Left cardiac atrium (tissue), 4 donors: Measurements from ENCODE around the gene GABRG3. TPM values are rescaled to one million over a fixed set of nuclear protein-coding genes. Genes with fewer than 3 reads are reported as not detected.

ENCODE experiments used
- ATAC-seq, 2 donors: fragments of 200-7000 bp; cut with Tn5 transposase; one replicate each; pipeline ENCODE4 v1.9.1; 2020; ENCODE audit warnings: mild to moderate bottlenecking in 2 of 2, moderate library complexity in 2 of 2
- DNase-seq: peaks from one replicate; pipeline ENCODE4 v3.0.0-alpha.2; 2020
- intact Hi-C, 2 donors: fragments of 100-400 bp; cut with DNase I; formaldehyde crosslinking; loops; one replicate each; pipeline versions ENCODE4 v1.14.1 to v1.15.1; 2022 to 2023
- total RNA-seq, 2 donors: library from RNA; stranded (reverse); fragmentation: NEBNext Ultra II Directional; extraction: Animal tissue kit (Norgen Biotek cat#: 25700); gene quantifications; one replicate each; pipeline ENCODE4 v1.2.1, GENCODE V29; 2021
- donor health status: DM: no; HTN: yes; CAD: no.
- donor health status: DM: no; HTN: yes; CAD: no; lungs with severe emphysema.
- donor health status: DM: yes; HTN: yes; CAD: no.
- donor health status: Dilated cardiomyopathy.

The GABRG3 gene
- total RNA-seq, 2 donors from 2014 or later: not detected

DNA sequence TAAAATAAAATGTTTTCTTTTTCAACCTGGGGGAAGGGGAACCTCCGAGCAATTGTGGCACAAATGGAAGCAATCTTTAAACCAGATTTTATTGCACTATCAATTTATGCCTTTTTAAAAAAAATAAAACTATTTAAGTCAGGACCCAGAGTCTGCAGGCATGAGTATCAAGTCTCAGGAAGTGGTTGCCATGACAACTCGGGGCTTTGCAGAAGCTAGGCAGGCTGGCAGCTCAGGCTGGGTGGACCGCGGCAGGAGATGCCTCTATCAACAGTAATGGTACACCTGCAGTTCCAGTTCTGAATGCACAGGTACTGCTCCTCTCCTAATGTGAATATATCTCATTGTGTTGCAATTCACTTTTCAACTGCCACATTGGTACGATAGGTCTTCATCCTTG is 447.7 kb downstream of the GABRG3 start:
- no peak for DNase-seq
- no peak for ATAC-seq
- intact Hi-C loops: no loop called here

DNA sequence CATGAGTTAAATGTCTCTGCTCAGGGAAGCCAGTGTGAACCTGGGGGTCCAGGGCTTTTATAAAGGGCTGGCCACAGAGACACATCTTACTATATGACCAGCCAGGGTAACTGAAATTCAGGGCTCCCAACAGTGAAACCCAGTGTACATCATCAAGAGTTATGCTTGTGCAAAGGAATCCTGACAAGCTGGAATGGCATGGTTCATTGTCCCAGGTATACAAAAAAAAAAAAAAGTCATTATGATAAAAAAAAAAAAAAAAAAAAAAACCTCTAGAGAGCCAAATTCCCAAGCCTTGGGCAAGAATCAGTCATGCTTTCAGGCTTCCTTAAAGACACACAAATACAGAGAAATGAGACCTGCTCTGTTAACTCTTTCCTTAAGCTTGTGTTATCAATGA is 452.0 kb downstream of the GABRG3 start:
- DNase-seq: no peak
- intact Hi-C loops: no loop called here
- no peak for ATAC-seq

DNA sequence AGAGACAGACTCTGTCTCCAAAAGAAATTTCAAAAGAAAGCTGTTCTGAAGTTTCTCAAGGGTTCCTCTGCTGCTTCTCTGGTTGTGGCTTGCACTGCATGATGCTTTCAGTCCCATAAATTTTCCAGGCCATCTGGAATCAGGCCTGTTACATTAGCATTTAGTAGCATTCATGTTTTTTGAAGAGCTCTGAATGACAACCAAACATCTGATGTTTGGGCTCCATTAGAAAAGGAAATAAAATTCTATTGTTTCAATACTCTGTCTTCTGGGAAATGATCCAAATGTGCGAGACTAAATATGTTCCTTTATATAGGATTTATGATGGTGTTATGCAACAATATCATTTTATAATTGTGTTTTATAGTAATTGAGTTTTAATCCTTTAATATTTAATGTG is 455.8 kb downstream of the GABRG3 start:
- DNase-seq: no peak
- no peak for ATAC-seq
- intact Hi-C loops: no loop called here

DNA sequence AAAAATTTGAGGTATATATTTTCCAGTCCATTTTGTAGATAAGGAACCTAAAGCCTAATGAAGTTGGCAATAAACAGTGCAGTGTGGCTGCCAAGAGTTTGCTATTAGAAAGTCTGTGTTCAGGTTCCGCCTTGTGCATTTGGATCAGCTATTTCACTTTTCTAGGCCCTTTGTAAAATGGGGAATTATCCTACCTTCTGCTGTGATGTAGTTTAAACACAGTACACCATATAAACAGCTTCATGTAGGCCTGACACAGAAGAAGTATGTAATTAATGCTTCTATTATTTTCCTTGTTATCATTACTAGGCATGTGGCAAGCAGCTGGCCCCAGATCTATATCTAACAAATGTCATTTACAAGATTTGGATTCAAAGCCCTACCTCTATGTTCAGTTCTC is 456.3 kb downstream of the GABRG3 start:
- intact Hi-C loops: no loop called here
- ATAC-seq (no peak), DNase-seq (no peak)

DNA sequence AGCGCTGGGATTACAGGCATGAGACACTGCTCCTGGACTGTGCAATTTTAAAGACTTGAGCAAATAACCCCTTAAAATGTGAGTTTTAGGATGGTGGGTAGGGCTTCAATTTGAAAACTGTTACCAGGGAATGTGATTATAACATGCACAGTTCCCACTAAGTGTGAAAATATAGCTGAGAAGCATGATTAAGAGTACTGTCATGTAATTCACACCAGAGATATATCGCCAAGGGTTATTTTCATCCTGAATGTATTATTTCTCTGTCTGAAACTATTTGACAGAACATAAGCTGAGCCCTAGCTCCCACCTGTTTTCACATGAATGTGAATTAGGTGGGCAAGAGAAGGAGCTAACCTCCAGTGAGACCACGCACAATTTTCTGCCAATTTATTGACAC is 457.2 kb downstream of the GABRG3 start:
- DNase-seq: no peak
- no peak for ATAC-seq
- intact Hi-C loops: no loop called here

DNA sequence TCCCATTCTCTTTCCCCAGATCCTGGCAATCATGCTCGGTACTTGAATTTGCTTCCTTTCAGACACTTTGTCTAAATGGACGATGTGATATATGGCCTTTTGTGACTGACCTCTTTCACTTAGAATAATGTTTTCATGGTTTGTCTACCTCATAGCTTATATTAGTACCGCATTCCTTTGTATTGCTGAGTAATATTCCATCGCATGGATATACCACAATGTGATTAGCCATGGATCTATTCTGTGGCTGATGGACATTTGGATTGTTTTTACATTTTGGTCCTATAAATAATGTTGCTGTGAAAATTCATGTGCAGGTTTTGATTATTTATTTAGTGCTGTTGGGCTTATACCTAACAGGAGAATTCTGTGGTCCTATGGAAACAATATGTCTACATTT is 458.6 kb downstream of the GABRG3 start:
- DNase-seq (no peak), ATAC-seq (no peak)
- intact Hi-C loops: no loop called here

DNA sequence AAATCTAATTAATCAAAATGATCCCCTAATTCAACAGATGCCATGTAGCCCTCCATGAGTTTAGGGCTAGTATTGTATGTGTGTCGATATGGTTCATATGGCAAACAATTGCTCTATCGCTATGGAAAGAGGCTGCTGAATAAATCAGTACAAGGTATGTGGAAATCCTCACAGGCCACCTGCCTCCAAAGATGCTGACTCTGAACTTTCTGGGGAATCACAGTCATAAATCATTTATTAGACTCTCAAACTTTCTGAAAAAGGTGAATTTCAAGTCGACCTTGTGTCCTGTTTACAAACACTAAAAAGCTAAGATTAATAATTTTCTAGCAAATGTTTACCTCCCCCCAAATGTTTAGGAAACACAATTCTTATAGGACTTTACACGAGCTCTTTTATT is 462.6 kb downstream of the GABRG3 start:
- intact Hi-C loops: no loop called here
- no peak for ATAC-seq
- DNase-seq: no peak

DNA sequence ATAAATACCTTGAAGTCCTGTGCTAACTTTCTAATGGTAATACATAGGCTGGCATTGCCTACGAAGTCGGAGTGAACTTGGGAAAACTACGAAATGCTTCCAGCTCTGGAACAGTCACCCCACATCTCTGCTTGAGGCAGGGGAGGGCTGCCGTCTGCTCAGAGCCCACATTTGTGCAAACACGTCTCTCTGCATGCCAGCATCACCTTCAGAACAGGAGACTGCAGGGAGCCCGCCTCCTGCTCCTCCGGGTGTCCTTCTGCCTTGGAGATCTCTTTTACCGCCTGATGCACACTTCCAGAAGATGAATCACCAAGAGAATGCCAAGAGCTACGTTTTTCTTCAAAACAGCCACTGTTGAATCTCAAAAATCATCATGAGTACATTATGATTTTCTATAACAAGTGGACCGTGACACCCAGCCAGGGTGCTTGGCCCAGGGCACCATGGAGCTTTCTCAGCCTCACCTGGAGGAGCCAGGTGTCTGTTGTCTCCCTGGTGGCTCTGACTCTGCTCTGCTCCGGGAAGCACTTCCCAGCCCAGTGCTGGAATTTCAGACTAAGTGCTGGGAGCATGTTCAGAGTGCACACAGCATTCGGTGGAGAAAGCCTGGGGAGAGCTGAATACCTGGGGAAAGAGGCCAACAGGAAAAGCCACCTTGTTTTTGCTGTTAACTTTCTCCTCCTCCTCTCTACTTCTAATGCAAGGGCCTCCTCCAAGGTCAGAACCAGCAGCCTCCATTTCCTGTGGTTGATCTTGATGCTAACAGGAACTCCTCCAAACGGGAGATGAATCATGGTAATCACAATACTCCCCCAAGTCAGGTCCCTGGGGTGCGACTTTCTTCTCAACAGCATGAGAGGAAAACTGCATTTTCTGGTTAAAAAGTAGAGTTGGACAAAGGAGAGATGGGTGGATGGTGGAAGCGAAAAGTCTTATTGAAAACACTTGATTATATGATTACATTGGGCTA is 467.7 kb downstream of the GABRG3 start:
- intact Hi-C loops: no loop called here
- DNase-seq (no peak), ATAC-seq (no peak)

DNA sequence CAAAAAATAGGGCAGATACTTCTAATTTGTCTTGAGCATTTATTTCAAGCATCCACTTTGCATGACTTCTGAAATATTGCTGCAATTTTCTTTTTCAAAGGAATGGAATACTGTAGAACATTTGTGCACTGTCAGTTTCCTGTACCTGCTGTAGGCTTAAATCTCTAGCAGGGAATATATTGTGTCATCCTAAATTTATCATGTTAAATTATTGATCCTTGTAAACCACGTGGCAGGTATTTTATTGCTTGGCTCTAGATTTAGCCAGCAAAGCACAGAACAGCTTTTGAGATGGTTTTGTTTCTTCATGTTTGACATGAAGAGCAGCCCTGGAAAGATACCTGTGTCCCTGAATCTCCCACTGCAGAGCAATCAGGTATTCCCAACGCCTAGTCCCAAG is 470.1 kb downstream of the GABRG3 start:
- intact Hi-C loops: no loop called here
- ATAC-seq: no peak
- DNase-seq: no peak

DNA sequence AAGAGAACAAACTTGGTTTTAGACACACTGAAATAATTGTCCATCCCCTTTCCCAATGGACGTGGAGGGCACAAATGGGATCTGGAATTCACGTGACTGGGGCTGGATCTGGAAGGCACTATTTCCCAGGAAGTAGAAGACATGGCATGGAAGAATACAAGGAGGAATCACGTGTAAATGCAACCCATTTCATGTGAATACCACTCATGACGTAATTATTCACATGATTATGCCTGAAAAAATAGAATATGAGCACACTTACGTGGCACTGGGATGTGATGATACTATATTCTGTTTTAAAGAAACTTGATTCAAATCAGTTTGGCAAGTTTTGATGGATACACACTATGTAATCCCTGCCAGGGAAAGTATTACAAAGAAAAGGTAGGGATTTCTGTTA is 477.3 kb downstream of the GABRG3 start:
- no peak for ATAC-seq
- no peak for DNase-seq
- intact Hi-C loops: no loop called here

DNA sequence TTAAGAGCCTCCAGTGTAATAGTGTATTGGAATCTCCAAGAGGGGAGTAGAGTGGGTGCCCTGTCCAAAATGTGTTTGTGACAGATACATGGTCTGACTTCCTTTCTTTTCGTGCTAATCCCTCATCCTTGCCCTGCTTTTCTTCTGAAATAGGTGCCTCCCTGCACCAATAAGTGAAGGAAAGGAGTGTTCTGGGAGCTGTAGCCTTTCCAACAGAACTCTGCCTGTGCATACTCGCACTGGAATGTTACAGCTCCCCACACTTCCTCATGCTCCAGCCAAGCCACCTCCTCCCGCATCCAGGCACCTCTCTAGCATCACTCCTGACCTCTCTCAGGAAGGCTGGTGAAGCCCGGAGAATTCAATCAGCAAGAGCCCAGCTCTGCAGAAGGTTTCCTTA is 478.0 kb downstream of the GABRG3 start:
- ATAC-seq (no peak), DNase-seq (no peak)
- intact Hi-C loops: no loop called here

DNA sequence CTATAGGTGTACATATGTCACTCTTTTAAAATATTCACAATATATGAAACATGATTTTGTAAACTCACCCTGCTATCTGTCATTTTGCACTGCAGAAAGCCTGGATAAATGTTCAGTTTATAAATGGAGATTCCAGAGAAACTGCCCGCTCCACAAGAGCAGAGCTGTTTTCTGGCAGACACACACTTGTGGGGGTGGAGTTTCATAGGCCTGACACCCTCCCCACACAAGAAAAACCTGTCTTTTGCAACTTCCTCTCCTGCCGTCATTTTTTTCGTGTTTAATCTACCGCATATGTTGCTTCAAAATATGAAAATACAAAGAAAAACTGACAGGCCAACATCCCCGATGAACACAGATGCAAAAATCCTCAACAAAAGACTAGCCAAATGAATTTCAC is 479.0 kb downstream of the GABRG3 start:
- intact Hi-C loops: no loop called here
- DNase-seq (no peak), ATAC-seq (no peak)

DNA sequence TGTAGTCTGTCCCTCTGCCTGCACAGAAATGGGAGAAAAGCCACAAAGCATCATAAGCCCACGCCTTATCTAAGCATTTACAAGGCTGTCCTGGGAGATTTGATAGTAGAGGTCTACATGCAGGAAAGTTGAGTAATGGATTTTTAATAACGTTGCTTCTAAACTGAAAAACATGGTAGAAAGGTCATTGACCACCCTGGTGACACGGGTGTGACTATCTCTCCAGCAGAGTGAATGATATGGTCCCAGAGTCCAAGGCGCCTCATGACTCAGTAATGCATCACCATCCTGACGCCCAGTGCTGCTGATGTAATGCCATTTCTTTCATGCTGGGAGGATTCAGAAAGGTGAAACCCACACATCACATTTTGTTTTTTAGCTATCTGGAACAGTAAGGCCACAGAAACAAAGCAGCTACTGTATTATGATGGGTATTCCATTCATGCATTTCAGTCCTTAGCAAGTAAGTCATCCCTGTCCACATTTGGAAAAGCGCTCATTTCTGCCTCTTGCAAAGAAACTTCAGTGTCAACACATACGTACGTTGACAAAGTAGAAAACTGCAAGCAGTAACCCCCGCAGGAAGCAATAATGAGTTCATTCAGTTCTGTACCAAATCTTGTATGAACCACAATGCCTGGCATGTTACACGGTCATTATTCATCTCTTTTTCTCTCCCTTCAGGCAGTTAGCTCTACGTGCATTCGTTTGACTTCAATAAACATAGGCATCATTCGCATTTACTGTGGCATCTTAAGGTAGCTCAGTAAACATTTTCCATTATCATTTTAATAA is 483.5 kb downstream of the GABRG3 start:
- intact Hi-C loops: no loop called here
- DNase-seq (no peak), ATAC-seq (no peak)

DNA sequence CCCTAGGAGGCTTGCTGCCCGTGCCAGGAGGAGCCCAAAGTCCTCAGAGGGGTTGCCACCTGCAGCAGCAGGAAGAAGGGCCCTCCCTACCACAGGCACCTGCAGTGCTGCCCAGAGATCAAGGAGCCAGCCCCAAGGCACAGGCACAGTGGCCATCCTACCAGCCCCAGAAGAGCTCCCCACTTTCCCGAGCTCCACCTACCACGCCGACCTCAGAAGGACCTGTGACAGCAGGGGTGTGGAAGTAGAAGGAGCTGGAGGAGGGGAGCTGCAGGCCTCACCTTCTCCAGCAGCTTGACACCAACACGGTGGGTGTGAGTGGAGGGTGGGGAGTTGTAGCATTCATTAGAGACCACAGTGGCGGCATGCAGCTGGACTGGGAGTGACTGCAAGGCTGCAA is 485.8 kb downstream of the GABRG3 start:
- intact Hi-C loops: no loop called here
- ATAC-seq (no peak), DNase-seq (no peak)

DNA sequence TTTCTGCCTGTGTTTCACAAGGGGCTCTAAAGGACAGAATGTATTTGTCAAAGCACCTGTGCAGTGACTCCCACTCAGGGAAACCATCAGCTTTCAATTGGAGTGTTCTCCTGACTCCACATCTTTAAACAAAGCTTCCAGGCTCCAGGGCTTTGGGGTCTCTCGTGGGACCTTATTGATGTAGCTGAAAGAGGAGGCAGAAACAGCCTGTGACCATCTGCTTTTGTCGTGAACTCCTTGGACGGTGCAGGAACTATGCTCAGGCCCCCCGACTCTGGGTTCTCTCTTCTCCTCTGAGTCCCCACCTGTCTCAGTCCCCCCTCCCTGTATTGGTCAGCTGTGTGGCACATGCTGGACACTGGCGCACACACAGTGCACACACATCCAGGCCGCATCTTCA is 486.8 kb downstream of the GABRG3 start:
- no peak for ATAC-seq
- intact Hi-C loops: no loop called here
- no peak for DNase-seq

DNA sequence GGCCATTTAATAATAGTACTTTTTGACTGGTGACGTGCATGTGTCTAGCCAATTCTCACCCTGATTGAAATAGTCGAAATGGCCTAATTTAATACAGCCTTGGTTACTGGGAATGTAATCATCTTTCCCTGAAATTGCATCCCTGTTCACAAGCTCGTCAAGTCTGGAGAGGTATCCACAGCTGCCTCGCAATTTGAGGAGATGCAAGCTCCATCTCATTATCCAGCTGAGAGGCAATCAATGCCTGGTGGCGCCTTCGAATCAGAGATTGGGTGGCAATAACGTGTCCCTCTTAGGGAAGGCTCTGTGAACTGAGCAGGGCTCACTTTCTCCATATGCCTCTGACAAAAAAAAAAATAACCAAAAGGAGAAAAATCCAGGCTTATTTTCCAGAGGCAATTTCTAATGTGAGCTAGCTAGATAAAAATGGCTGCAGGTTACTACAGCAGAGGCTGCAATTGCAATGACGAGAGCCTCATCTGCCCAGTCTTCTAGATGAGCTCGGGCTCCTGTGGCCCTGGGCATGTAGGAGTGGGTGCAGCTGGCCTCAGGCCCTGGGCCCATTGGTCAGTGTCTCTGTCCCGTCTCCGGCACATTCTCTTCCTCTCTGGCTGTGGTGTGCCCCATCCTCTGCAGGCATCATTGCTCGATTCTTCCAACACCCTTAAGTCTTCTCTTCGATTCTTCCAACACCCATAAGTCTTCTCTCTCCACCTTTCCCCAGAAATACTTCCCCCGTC is 487.5 kb downstream of the GABRG3 start:
- ATAC-seq (no peak), DNase-seq (no peak)
- intact Hi-C loops: no loop called here

DNA sequence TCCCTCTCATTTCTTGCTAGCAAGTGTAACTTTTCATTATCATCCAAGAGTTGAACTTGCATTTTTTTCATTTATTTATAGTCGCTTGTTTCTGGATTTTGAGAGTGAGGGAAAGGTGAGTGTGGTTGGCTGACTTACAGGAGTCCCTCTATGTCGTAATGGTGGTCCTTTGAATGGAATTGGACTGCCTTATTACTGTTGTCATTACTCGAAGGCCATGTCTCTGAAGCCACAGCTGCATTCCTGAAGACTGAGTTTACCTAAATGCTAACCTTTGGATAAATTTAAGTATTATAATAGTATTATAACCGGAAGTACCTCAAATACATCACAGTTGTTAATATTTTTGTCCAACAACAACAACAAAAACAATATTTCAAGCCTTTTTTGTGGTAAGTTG is 488.9 kb downstream of the GABRG3 start:
- ATAC-seq (no peak), DNase-seq (no peak)
- intact Hi-C loops: no loop called here

DNA sequence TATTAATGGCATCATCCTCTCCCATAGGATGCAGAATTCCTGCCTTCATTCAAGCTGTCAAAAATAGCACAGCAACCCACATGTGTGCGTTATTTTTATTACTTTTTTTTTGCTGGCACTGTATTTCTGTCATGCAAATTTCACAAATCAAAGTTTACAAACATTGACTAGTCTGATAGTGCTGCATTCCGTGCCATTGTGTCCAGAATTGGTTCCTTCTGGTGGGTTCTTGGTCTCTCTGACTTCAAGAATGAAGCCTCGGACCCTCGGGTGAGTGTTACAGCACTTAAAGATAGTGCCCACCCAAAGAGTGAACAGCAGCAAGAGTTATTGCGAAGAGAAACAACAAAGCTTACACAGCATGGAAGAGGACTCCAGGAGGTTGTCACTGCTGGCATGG is 490.2 kb downstream of the GABRG3 start:
- ATAC-seq: no peak

DNA sequence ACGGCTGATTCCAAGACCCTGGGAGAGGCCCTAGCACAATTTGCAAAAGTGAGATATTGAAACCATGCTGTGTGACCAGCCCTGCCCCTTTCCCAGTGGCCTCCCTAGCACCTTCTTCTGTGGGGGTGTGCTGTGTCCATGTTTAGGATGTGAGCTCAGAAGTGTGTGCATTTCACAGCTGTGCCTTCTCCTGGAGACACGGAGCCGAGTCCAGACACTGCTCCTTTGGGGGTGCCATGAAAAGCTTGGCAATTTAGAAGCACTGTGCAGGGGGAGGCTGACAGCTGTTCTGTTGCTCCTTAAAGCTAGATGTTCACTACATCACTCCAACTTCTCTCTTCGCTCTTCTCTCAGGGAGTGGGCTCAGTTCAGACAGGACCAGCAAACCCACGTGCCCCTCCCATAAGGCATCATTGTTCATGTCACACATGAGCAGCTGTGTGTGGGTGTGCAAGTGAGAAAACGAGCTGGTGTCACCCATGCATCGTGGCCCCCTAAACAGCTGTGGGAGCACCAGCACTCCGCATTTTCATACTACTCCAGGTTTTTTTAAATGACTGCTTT is 492.6 kb downstream of the GABRG3 start:
- ATAC-seq: no peak
- DNase-seq: no peak
- intact Hi-C loops: no loop called here

More for the DNA sequence above, 490.2 kb downstream of the GABRG3 start:
- no peak for DNase-seq
- intact Hi-C loops: no loop called here
